Large intestine (tissue), 3 donors: ENCODE data around the gene TAF6L. TPM values are rescaled to one million over a fixed set of nuclear protein-coding genes. Genes with fewer than 3 reads are reported as not detected.
"Not testable (repeated sequence)": the region's sequence is repeated elsewhere in the genome, so short reads cannot be mapped to it uniquely, and the experiment has no call there.

ENCODE experiments used
- DNase-seq, 2 donors: peaks; one replicate each; pipeline versions ENCODE4 v3.0.0 to v3.0.0-alpha.2; 2013
- H3K27ac ChIP-seq: one replicate; pipeline ENCODE4 v1.5.1; 2013; ENCODE audit warnings: low read length
- H3K27me3 ChIP-seq: 2 replicates; pipeline ENCODE4 v1.6.1; 2013; ENCODE audit warnings: low read length; ENCODE audit not compliant: control insufficient read depth, insufficient read depth
- H3K36me3 ChIP-seq: 2 replicates; pipeline ENCODE4 v1.6.1; 2013; ENCODE audit warnings: low read length; ENCODE audit not compliant: control insufficient read depth, insufficient read depth
- H3K4me1 ChIP-seq: one replicate; pipeline ENCODE4 v1.6.1; 2013; ENCODE audit warnings: low read length; ENCODE audit not compliant: control insufficient read depth, insufficient read depth
- H3K4me3 ChIP-seq: one replicate; pipeline ENCODE4 v1.5.1; 2013; ENCODE audit warnings: low read length
- H3K9me3 ChIP-seq: one replicate; pipeline ENCODE4 v1.6.1; 2013; ENCODE audit warnings: mild to moderate bottlenecking, low read depth, low read length, moderate library complexity; ENCODE audit not compliant: control insufficient read depth
- WGBS: methylation state at CpG from one replicate; pipeline ENCODE4 v1.1.5; 2013; ENCODE audit warnings: low lambda C conversion rate; ENCODE audit not compliant: insufficient coverage; 5-methylcytosine and 5-hydroxymethylcytosine counted together
- polyA plus RNA-seq: library from polyadenylated mRNA; unstranded; fragments of 120-200 nt; gene quantifications from one replicate; pipeline ENCODE4 v1.2.1, GENCODE V29; 2013

TAF6L gene
- polyA plus RNA-seq, 1 donor: 28.5 TPM

DNA sequence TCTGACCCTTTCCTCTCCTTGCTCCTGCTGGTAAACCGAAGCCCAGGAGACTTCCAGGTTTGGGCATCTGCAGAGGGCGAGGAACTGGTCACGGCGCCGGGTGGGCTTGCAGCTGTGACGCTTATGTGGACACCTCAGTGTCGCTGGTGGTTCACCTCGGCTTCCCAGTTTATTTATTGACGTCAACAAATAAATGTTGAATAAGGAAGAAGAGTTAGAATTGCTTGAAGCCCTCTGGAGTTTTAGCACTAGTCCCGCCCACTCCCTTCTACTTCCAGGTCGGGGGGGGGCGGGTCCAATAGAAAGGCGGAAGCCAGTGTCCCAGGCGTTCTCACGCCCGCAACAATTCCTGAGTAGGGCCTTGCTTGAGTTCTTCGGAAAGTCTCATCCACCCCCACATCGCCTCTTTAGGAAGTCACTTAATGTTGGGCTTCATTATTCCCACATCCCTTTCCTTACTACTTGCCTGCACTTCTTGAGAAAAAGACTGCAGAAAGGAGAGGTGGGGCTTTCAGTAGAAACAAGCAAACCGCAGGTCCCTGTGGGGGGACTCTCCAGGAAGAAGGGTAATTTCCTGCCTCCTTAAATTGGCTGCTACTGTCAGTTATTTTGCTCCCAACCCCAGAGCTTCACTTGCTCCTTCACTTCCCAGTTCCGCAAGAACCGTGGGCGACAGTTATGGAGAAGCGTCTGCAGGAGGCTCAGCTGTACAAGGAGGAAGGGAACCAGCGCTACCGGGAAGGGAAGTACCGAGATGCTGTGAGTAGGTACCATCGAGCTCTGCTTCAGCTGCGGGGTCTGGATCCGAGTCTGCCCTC, 42.8 kb upstream of the TAF6L start, which contains the start of gene TTC9C:
Gene TTC9C (plus strand): TSS at position 316 of the 818 bp plus-strand sequence. CDS start 363 bp downstream, at position 679.
- DNase-seq: peak; percentile 77 to 90
- Histone ChIP-seq H3K27ac (peak within 1 kb of the TSS; percentile 90), H3K4me1 (no peaks in the 10 kb centered on the region), H3K36me3 (peaks cover 12% of the 10 kb centered on the region), H3K27me3 (no peaks in the 10 kb centered on the region), H3K9me3 (no peaks in the 10 kb centered on the region), H3K4me3 (peak within 1 kb of the TSS; percentile 66)
- no CpG with 5 or more reads among the region's 29 CpGs for WGBS

DNA sequence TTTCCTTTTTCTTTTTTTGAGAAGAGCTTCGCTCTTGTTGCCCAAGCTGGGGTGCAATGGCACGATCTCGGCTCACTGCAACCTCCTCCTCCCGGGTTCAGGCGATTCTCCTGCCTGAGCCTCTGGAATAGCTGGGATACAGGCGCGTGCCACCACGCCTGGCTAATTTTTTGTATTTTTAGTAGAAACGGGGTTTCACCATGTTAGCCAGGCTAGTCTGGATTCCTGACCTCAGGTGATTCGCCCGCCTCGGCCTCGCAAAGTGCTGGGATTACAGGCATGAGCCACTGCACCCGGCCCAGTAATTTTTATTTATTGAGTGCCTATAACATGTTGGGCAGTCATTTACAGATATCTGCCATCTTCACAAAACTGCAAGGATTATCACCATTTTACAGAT, 41.1 kb upstream of the TAF6L start:
- 93% methylated on average over 3 of the region's 14 CpGs for WGBS
- peak overlapping the region; percentile 66 for H3K4me3 ChIP-seq

DNA sequence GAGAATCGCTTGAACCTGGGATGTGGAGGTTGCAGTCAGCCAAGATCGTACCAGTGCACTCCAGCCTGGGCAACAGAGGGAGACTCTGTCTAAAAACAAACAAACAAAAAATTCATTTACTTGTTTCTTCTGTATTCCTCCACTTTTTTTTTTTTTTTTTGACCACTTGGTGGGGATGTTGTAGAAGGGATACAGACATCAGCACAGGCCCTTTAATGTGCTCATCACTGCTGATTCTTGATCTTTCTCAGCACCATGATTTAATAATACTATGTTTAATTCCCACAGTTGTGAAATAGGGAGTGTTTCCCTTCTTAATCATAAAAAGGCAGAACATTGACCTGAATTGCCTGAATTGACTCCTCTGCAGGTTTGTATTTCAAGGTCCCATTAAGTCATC, 38.4 kb upstream of the TAF6L start:
- no peak overlapping the region for H3K27ac ChIP-seq
- DNase-seq: no peak
- no peaks in the 10 kb centered on the region for H3K9me3 ChIP-seq
- H3K4me1 ChIP-seq: no peaks in the 10 kb centered on the region
- no peak overlapping the region for H3K4me3 ChIP-seq
- no peaks in the 10 kb centered on the region for H3K27me3 ChIP-seq
- H3K36me3 ChIP-seq: peaks cover 26% of the 10 kb centered on the region
- 100% methylated on average over 2 of the region's 2 CpGs for WGBS

More for the DNA sequence above, 41.1 kb upstream of the TAF6L start:
- H3K9me3 ChIP-seq, H3K4me1 ChIP-seq, H3K27me3 ChIP-seq, DNase-seq, H3K27ac ChIP-seq: not testable (repeated sequence)
- H3K36me3 ChIP-seq: peaks cover 13% of the 10 kb centered on the region

DNA sequence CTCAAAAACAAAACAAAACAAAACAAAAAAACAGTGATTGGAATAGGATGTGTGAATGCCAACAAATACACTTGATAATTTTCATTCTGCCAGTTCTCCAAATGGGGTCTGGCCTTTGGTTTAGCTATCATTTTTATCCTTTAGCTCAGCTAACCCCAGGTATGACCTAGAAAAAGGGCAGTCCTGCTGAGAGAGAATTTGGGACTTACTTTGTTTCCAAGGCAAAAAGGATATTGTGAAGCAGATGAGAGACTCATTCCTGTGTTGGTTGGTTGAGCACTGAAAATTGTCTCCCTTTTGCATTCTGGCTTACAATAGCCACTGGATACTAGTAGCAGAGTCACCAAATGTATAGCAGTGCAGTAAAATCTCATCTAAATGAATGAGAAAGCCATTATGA, 34.0 kb upstream of the TAF6L start:
- H3K9me3 ChIP-seq: no peaks in the 10 kb centered on the region
- H3K4me3 ChIP-seq: no peak overlapping the region
- H3K36me3 ChIP-seq: peaks cover 43% of the 10 kb centered on the region
- DNase-seq: no peak
- H3K27me3 ChIP-seq: no peaks in the 10 kb centered on the region
- H3K27ac ChIP-seq: no peak overlapping the region
- H3K4me1 ChIP-seq: no peaks in the 10 kb centered on the region

DNA sequence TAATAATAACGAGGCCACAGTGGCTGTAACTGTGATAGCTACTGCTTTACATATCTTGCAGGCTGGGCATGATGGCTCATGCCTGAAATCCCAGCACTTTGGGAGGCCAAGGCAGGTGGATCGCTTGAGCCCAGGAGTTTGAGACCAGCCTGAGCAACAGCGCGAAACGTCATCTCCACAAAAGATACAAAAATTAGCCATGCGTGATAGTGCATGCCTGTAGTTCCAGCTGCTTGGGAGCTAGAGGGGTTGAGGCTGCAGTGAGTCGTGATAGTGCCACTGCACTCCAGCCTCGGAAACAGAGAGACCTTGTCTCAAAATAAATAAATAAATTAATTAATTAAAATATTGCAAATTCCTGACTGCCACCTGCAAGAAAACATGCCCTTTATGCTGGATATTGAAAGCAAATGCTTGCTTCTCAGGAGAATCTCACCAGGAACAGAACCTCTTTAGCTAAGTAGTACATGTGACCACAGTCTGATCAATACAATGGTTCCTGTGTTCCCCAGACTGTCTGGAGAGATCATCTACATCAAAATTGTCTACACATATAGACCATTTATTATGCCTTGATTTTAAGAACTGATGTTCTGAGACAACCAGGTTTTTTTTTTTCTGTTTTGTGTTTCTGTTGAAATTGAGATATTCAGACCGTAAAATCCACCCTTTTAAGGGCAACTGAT, 23.6 kb upstream of the TAF6L start:
- Histone ChIP-seq H3K27ac (no peak overlapping the region), H3K36me3 (peaks cover 18% of the 10 kb centered on the region), H3K4me3 (no peak overlapping the region), H3K9me3 (no peaks in the 10 kb centered on the region), H3K27me3 (no peaks in the 10 kb centered on the region), H3K4me1 (peaks cover under 1% of the 10 kb centered on the region)
- 86% methylated on average over 1 of the region's 9 CpGs for WGBS
- DNase-seq: no peak

DNA sequence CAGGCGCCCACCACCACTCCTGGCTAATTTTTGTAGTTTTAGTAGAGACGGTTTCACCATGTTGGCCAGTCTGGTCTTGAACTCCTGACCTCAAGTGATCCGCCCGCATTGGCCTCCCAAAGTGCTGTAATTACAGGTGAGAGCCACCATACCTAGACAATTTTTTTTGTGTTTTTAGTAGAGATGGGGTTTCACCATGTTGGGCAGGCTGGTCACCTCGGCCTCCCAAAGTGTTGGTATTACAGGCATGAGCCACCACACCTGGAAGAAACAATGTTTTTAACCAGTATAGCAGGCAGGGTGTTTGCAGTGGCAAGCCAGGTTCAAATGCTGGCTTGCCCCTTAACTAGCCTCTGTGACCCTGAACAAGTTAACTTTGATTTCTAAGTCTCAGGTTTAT, 21.3 kb upstream of the TAF6L start:
- peaks cover 22% of the 10 kb centered on the region for H3K36me3 ChIP-seq
- H3K27ac ChIP-seq, H3K4me3 ChIP-seq, DNase-seq, H3K9me3 ChIP-seq, H3K27me3 ChIP-seq: not testable (repeated sequence)
- peaks cover 14% of the 10 kb centered on the region for H3K4me1 ChIP-seq
- WGBS: no CpG with 5 or more reads among the region's 5 CpGs

DNA sequence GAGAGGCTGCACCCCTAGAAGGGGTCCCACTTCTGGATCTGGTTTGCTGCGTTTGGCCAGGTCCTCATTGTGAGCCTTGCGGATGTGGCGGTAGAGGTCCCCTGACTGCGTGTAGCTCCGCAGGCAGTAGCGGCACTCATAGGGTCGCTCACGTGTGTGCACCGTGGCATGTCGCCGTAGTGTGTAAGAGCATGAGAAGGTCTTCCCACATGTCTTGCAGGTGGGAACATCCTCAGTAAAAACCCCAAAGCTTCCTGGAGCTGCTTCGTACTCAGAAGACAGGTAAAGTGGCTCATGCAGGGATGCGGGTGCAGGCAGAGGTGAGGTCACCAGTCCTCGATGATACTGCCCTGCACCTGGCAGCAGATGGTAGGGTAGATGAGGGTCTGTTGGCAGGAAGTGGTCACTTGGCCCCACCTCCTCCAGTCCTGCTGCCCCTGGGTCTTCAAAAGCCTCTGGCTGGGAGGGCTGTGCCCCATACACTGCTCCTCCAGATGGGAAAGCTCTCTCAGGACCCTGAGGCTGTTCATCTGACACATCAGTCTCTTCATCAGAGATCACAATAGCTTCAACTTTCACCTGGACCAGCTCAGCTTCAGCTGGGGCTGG, 18.9 kb upstream of the TAF6L start:
- peaks cover 22% of the 10 kb centered on the region for H3K36me3 ChIP-seq
- H3K9me3 ChIP-seq: no peaks in the 10 kb centered on the region
- H3K27me3 ChIP-seq: no peaks in the 10 kb centered on the region
- DNase-seq: no peak
- peaks cover 14% of the 10 kb centered on the region for H3K4me1 ChIP-seq
- no peak overlapping the region for H3K27ac ChIP-seq
- WGBS: no CpG with 5 or more reads among the region's 14 CpGs
- H3K4me3 ChIP-seq: no peak overlapping the region

DNA sequence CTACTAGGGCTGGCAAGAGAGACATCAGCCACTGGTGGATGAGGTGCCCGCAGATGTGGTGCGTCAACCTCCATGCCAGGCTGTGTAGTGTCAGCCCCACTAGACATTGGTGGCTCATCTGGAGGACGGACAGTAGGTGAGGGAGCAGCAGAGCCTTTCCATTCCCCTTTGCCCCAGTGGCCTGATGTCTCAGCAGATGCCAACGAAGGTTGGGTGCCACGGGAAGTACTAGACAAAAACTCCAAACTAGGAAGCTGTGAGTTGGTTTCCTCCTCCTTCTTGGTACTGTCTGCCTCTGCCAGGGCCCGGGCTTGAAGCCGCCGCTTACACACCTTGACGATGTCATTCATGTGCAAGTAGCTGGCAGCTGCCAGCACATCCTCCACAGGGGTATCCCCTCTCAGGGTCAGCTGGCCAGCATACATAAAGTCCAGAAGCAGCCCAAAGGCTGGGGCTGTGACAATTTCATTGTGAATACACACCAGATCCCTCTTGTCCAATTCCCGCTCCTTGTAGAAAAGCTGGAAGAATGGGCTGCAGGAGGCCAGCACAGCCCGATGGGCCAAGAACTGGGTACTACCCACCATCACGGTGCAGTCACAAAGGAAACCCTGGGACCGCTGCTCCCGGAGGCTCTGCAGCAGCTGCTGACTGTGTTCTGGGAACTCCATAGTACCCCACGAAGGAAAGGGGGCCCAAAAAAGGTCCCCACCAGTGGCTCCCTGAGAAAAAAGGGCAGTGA, 18.0 kb upstream of the TAF6L start:
- WGBS: no CpG with 5 or more reads among the region's 15 CpGs
- peaks cover 22% of the 10 kb centered on the region for H3K36me3 ChIP-seq
- H3K9me3 ChIP-seq: no peaks in the 10 kb centered on the region
- DNase-seq: no peak
- H3K27ac ChIP-seq: peak overlapping the region; percentile 90
- H3K27me3 ChIP-seq: no peaks in the 10 kb centered on the region
- H3K4me3 ChIP-seq: peak overlapping the region; percentile 82
- H3K4me1 ChIP-seq: peaks cover 14% of the 10 kb centered on the region

DNA sequence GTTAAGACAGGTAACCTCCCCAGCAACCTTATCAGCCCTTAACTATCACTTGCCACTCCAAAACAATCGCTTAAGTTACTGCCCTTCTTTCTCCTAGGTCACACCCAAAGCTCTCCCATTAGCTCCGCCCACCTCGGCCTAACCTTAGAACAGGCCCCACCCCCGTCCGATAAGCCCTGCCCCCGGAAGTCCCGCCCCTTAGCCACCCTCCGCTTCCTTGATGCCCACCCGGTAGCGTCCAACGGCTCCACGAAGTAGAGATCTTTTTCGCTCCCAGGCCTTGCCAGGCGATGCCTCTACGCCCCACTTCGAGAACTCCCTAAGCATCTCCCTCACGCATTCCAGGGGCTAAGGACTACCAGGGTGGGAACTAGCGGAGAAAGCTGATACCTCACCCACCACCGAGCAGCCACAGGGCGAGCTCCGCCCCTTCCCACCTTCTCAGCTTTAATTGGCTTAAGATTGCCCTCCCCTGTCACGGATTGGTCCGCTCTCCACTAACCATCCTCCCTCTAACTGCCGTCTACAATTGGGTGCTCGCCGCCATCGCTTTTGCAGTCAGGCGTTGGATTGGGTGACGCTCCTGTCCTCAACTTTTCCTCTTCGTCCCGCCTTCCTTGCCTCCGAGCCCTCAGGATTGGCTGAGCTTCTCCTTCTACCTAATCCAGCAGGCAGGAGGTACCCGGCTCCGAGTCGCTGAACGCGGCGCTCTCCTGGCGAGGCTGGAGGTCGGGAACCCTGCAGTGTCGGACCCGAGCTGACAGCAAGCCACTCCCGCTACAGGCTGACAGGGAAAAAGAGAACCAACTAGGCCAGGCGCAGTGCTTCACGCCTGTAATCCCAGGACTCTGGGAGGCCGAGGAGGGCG, 17.2 kb upstream of the TAF6L start, which contains the start of gene ZBTB3:
Gene ZBTB3 (minus strand): TSS at position 425 of the 868 bp plus-strand sequence. CDS start 496 bp downstream, outside the sequence.
- H3K4me3 ChIP-seq: peak within 1 kb of the TSS; percentile 82
- 5% methylated on average over 4 of the region's 47 CpGs for WGBS
- no peaks in the 10 kb centered on the region for H3K27me3 ChIP-seq
- H3K36me3 ChIP-seq: peaks cover 19% of the 10 kb centered on the region
- peaks cover 14% of the 10 kb centered on the region for H3K4me1 ChIP-seq
- no peaks in the 10 kb centered on the region for H3K9me3 ChIP-seq
- peak within 1 kb of the TSS; percentile 90 for H3K27ac ChIP-seq
- DNase-seq: peak; percentile 99
